Measurements from ENCODE around the gene AHCYL2. TPM values are rescaled to one million over a fixed set of nuclear protein-coding genes. Genes with fewer than 3 reads are reported as not detected.
"Not testable (repeated sequence)": the region's sequence is repeated elsewhere in the genome, so short reads cannot be mapped to it uniquely, and the experiment has no call there.

AHCYL2 gene
- total and polyA plus RNA-seq, 2 experiments from 2014 or later, result 7.8 to 29.4 TPM

- Mint-ChIP-seq H3K27ac (no peak overlapping the region), H3K4me1 (no peaks in the 10 kb centered on the region), H3K9me3 (peaks cover 5% of the 10 kb centered on the region; the same call in 2 of the 3 replicates), H3K36me3 (ENCODE audit: low read depth) (peaks cover 28% of the 10 kb centered on the region), H3K4me3 (no peak overlapping the region), H3K27me3 (ENCODE audit: insufficient read depth, low read depth, poor library complexity) (peaks cover 4% of the 10 kb centered on the region)
- ATAC-seq (no peak), DNase-seq (ENCODE audit: low spot score) (no peak)
- TF ChIP-seq ZNF331 (CRISPR knock-in tag; IDR thresholded peaks at IDR 0.05; ENCODE audit: low read depth) (no peak), ZNF462 (CRISPR knock-in tag; IDR thresholded peaks at IDR 0.05) (no peak), STAT1 (IDR thresholded peaks at IDR 0.05; ENCODE audit: unreplicated experiment) (no peak), EZH2phosphoT487 (IDR thresholded peaks at IDR 0.05; ENCODE audit: unreplicated experiment) (no peak), ZNF114 (CRISPR knock-in tag; IDR thresholded peaks at IDR 0.05) (no peak), ETS1 (IDR thresholded peaks at IDR 0.05) (no peak), POLR2AphosphoS5 (IDR thresholded peaks at IDR 0.05; ENCODE audit: low read depth) (no peak)
- Histone ChIP-seq H3K79me2 (replicated peaks; ENCODE audit: insufficient read depth) (peaks cover 11% of the 10 kb centered on the region), H3K4me2 (no peak overlapping the region), H3K36me3 (ENCODE audit: insufficient read depth) (0 out of 2 replicates have a peak, but pooled peaks cover 4% of the 10 kb centered on the region), H3K9me2 (ENCODE audit: insufficient read depth) (no peaks in the 10 kb centered on the region), H4K20me1 (replicated peaks; ENCODE audit: insufficient read depth) (no peaks in the 10 kb centered on the region), H2AFZ (no peak overlapping the region), H3F3A (replicated peaks; ENCODE audit: low read depth) (no peaks in the 10 kb centered on the region), H3K4me3 (no peak overlapping the region), H3K4me1 (ENCODE audit: insufficient read depth) (no peaks in the 10 kb centered on the region), H3K27me3 (ENCODE audit: insufficient read depth) (no peaks in the 10 kb centered on the region), H3K27ac (ENCODE audit: low read depth) (no peak overlapping the region)
Observed at GRCh38 chr7:129299889-129300288, 75.1 kb downstream of the AHCYL2 start.

- H3K27ac ChIP-seq (ENCODE audit: low read depth); H3K4me1 ChIP-seq (ENCODE audit: insufficient read depth); H3K4me3 ChIP-seq; H4K20me1 ChIP-seq (replicated peaks; ENCODE audit: insufficient read depth); H3K27me3 Mint-ChIP-seq (ENCODE audit: insufficient read depth, low read depth, poor library complexity); H3K4me2 ChIP-seq; H3K9me3 Mint-ChIP-seq; H3K4me1 Mint-ChIP-seq; DNase-seq (ENCODE audit: low spot score); H2AFZ ChIP-seq; H3F3A ChIP-seq (replicated peaks; ENCODE audit: low read depth); ATAC-seq; H3K27me3 ChIP-seq (ENCODE audit: insufficient read depth); H3K4me3 Mint-ChIP-seq; H3K27ac Mint-ChIP-seq; H3K9me2 ChIP-seq (ENCODE audit: insufficient read depth); H3K36me3 ChIP-seq (ENCODE audit: insufficient read depth): not testable (repeated sequence)
- peaks cover 28% of the 10 kb centered on the region for H3K36me3 Mint-ChIP-seq (ENCODE audit: low read depth)
- H3K79me2 ChIP-seq (replicated peaks; ENCODE audit: insufficient read depth), result peaks cover 11% of the 10 kb centered on the region
Observed at GRCh38 chr7:129300299-129300698, 75.5 kb downstream of the AHCYL2 start.

Measured in GM23338 (cell line).